HG03469 (cell line): ENCODE measurements around the gene MAP6.
A peak's percentile ranks its signal among the peaks of the same experiment; 100 is the strongest.

ENCODE experiments used
- ATAC-seq: cut with Tn5 transposase; IDR thresholded peaks from one replicate; pipeline ENCODE4 v1.9.1; 2021; ENCODE audit warnings: mild to moderate bottlenecking, moderate library complexity, moderate number of reproducible peaks; ENCODE audit not compliant: unreplicated experiment

Gene MAP6

GRCh38 chr11:75554258-75555022 is 114.4 kb downstream of the MAP6 start:
- ATAC-seq, result no peak

- ATAC-seq, result no peak
These were observed 115.0 kb downstream of the MAP6 start for GRCh38 chr11:75553889-75554257.

- no peak for ATAC-seq
These were observed 115.7 kb downstream of the MAP6 start for GRCh38 chr11:75553182-75553581.

GRCh38 chr11:75549370-75549958 is 119.4 kb downstream of the MAP6 start:
- no peak for ATAC-seq

- no peak for ATAC-seq
These were observed 120.1 kb downstream of the MAP6 start for GRCh38 chr11:75548595-75549272.

GRCh38 chr11:75547617-75548058 is 121.2 kb downstream of the MAP6 start:
- ATAC-seq, result no peak

GRCh38 chr11:75547177-75547576 is 121.7 kb downstream of the MAP6 start:
- ATAC-seq, result no peak

- ATAC-seq, result no peak
These were observed 125.0 kb downstream of the MAP6 start for GRCh38 chr11:75543806-75544205.

DNA sequence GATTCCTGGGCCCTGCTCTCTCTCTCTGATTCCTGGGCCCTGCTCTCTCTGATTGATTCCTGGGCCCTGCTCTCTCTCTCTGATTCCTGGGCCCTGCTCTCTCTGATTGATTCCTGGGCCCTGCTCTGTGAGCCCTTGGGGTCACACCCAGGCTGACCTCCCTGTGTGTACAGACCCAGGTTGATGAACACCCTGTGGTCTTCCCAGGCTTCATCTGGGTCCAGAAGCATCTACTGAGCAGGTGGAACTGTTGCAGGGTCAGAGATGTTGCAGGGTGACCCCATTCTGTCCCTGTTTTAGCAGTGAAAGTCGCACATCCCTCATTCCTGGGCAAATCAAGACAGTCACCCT is 126.8 kb downstream of the MAP6 start:
- no peak for ATAC-seq

DNA sequence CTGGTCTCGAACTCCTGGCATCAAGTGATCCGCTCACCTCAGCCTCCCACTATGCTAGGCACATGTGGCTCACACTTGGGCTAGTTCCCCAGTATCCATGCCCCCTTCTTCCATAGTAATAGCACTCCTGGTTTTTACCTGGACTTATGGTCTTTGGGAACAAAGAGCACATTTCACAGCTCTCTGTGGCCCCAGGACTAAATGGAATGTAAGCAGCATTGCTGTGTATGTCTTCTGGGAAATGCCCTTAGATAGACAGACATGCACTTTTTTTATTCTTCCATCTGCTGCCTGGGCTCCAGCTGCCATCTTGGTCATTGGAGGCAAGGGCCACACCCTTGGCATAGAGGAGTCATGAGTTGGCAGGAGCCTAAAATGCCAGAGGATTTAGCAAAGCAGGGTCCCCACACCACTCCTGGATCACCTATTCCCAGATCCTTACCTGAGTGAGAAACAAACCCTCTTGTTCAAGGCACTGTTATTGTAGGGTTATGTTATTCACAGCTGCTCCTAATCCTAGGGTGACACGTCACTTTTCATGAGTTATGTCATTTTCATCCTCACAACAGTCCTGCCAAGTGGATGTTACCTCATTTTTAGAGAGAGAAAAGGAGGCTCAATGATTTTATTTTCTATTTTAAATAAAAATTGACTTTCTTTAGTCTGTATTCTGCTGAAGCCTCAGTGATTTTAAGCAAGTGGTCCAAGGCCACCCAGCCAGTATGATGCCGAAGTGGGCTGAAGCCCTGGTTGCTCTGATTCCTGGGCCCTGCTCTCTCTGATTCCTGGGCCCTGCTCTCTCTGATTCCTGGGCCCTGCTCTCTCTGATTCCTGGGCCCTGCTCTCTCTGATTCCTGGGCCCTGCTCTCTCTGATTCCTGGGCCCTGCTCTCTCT is 127.4 kb downstream of the MAP6 start:
- ATAC-seq, result no peak

- ATAC-seq, result no peak
These were observed 129.1 kb downstream of the MAP6 start for GRCh38 chr11:75539459-75540334.

- ATAC-seq, result no peak
These were observed 130.5 kb downstream of the MAP6 start for GRCh38 chr11:75538150-75538942.

DNA sequence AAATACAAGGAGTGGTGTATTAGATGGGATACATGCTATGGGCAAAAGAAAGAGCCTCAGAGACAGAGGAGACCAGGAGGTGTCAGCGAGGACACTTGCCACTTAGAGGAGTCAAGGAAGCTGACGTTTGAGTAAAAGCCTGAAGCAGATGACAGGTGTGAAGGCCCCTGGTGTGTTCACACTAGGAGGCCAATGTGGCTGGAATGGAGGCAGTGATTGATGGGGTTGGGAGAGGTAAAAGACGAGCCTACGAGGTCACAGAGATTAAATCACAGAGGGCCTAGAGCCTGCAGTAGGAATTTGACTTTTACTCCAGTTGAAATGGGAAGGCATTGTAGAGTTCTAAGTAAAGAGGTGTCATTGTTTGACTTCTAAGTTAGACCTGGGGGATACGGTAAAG is 131.1 kb downstream of the MAP6 start:
- peak; percentile 10 for ATAC-seq
